Nephron (organoid): ENCODE measurements around the gene ELAVL3.

ENCODE experiments used
- H3K27ac Mint-ChIP-seq, 3 experiments: 2 replicates each; pipeline ENCODE4 v1.8.0; 2020; ENCODE audit warnings: mixed read lengths in 3 of 3, mild to moderate bottlenecking in 2 of 3, moderate library complexity in 1 of 3
- H3K27me3 Mint-ChIP-seq: 2 replicates; pipeline ENCODE4 v1.8.0; 2021; ENCODE audit warnings: low read depth, mild to moderate bottlenecking, moderate library complexity, mixed read lengths
- H3K36me3 Mint-ChIP-seq: 2 replicates; pipeline ENCODE4 v1.8.0; 2020; ENCODE audit warnings: low read depth, mixed read lengths
- H3K4me1 Mint-ChIP-seq: 2 replicates; pipeline ENCODE4 v1.8.0; 2020; ENCODE audit warnings: mixed read lengths
- H3K4me3 Mint-ChIP-seq, 3 experiments: 2 replicates each; pipeline ENCODE4 v1.8.0; 2020; ENCODE audit warnings: mild to moderate bottlenecking in 3 of 3, mixed read lengths in 3 of 3, moderate library complexity in 2 of 3
- H3K9me3 Mint-ChIP-seq: 2 replicates; pipeline ENCODE4 v1.8.0; 2020; ENCODE audit warnings: mixed read lengths
- TF ChIP-seq, protein P1 (sequence below), 3 experiments: fragments of 200-600 bp; sonication (generic); IDR thresholded peaks; one replicate each; pipeline ENCODE4 v1.5.0; 2021; ENCODE audit warnings: antibody characterized with exemption in 3 of 3; ENCODE audit not compliant: unreplicated experiment in 3 of 3

ELAVL3 gene

DNA sequence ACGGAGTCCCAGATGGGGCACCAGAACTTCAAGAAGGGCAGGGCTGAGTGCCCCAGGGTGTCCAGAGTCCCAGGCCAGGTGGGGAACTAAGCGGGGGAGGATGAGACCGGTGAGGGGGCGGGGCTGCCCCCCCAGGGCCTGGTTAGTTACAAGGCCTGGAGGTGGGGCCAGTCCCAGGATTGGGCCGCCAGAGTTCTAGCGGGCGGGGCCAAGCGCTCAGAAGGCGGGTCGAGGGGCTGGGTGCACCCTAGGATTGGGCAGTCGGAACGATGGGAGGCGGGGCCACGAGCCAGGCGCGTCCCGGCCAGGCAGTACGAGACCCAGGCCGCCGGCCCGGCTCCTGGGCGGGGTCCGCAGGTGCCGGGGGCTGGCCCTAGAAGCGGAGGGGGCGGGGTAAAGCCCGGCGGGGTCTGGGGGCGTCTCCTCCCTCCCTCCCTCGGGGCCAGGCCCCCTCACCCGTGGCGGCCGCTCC is 24.2 kb upstream of the ELAVL3 start:
- peaks cover 9% of the 10 kb centered on the region for H3K4me1 Mint-ChIP-seq
- peak overlapping the region; percentile 86 to 89 (median 88) for H3K4me3 Mint-ChIP-seq
- H3K36me3 Mint-ChIP-seq = peaks cover 8% of the 10 kb centered on the region
- no peaks in the 10 kb centered on the region for H3K9me3 Mint-ChIP-seq
- H3K27me3 Mint-ChIP-seq = no peaks in the 10 kb centered on the region
- TF ChIP-seq, protein P1, sequence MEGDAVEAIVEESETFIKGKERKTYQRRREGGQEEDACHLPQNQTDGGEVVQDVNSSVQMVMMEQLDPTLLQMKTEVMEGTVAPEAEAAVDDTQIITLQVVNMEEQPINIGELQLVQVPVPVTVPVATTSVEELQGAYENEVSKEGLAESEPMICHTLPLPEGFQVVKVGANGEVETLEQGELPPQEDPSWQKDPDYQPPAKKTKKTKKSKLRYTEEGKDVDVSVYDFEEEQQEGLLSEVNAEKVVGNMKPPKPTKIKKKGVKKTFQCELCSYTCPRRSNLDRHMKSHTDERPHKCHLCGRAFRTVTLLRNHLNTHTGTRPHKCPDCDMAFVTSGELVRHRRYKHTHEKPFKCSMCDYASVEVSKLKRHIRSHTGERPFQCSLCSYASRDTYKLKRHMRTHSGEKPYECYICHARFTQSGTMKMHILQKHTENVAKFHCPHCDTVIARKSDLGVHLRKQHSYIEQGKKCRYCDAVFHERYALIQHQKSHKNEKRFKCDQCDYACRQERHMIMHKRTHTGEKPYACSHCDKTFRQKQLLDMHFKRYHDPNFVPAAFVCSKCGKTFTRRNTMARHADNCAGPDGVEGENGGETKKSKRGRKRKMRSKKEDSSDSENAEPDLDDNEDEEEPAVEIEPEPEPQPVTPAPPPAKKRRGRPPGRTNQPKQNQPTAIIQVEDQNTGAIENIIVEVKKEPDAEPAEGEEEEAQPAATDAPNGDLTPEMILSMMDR (IDR thresholded peaks at IDR 0.05; ENCODE audit: unreplicated experiment in 3 of 3) = no peak
- peak overlapping the region; percentile 74 to 86 (median 76) for H3K27ac Mint-ChIP-seq

GRCh38 chr19:11504502-11505031 is 23.7 kb upstream of the ELAVL3 start:
- Mint-ChIP-seq H3K9me3 (no peaks in the 10 kb centered on the region), H3K36me3 (peaks cover 8% of the 10 kb centered on the region), H3K4me3 (peak overlapping the region; percentile 86 to 89 (median 88)), H3K27ac (peak overlapping the region; percentile 74 to 86 (median 76)), H3K27me3 (no peaks in the 10 kb centered on the region), H3K4me1 (peaks cover 9% of the 10 kb centered on the region)
- TF ChIP-seq, protein P1 (IDR thresholded peaks at IDR 0.05; ENCODE audit: unreplicated experiment in 3 of 3) = no peak

DNA sequence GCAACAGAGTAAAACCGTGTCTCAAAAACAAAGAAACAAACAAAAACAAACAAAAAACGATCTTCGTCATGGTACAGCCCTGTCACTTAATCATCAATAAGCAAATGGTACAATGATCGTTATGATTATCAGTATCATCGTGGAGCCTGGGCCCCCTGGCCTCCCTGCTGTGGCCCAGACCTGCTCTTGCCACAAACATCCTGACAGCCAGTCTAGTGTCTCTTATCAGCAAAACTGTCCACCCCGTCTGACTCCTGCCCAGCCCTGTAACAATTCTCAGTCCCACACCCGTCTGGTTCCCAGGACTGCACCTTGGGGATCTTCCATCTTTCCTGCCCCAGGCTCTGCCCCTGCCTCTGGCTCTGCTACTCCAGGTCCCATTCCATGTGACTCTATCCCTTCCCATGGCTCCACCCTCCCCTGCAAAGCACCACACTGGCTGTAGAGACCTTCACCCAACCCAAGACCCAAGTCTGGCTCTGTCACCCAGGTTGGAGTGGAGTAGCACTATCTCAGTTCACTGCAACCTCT is 19.1 kb upstream of the ELAVL3 start:
- Mint-ChIP-seq H3K36me3 (peaks cover 8% of the 10 kb centered on the region), H3K27me3 (no peaks in the 10 kb centered on the region), H3K4me3 (no peak overlapping the region), H3K9me3 (no peaks in the 10 kb centered on the region), H3K27ac (no peak overlapping the region), H3K4me1 (peaks cover 4% of the 10 kb centered on the region)
- TF ChIP-seq, protein P1 (IDR thresholded peaks at IDR 0.05; ENCODE audit: unreplicated experiment in 3 of 3) = no peak

- TF ChIP-seq, protein P1 (IDR thresholded peaks at IDR 0.05; ENCODE audit: unreplicated experiment in 3 of 3) = no peak
- Mint-ChIP-seq H3K9me3 (no peaks in the 10 kb centered on the region), H3K4me1 (no peaks in the 10 kb centered on the region), H3K36me3 (peaks cover 8% of the 10 kb centered on the region), H3K27ac (no peak overlapping the region), H3K27me3 (no peaks in the 10 kb centered on the region), H3K4me3 (no peak overlapping the region)
Measured at GRCh38 chr19:11499220-11499726, 18.4 kb upstream of the ELAVL3 start.

GRCh38 chr19:11496391-11497163 is 15.7 kb upstream of the ELAVL3 start:
- Mint-ChIP-seq H3K9me3 (no peaks in the 10 kb centered on the region), H3K4me1 (no peaks in the 10 kb centered on the region), H3K4me3 (no peak overlapping the region), H3K27ac (no peak overlapping the region), H3K36me3 (peaks cover 7% of the 10 kb centered on the region), H3K27me3 (no peaks in the 10 kb centered on the region)
- TF ChIP-seq, protein P1 (IDR thresholded peaks at IDR 0.05; ENCODE audit: unreplicated experiment in 3 of 3) = peak; percentile 54 to 62 (median 57)
